ENCODE measurements around the gene TEN1. TPM values are rescaled to one million over a fixed set of nuclear protein-coding genes. Genes with fewer than 3 reads are reported as not detected.
"Not testable (repeated sequence)": the region's sequence is repeated elsewhere in the genome, so short reads cannot be mapped to it uniquely, and the experiment has no call there.

Gene TEN1
- total and polyA plus RNA-seq, 7 experiments from 2014 or later: 12.8 to 20.1 (median 13.8) TPM

- DNase-seq; H3K9me3 ChIP-seq (ENCODE audit: control insufficient read depth in 2 of 3, low read length in 3 of 3); H3K9me3 Mint-ChIP-seq; H3K27me3 ChIP-seq (ENCODE audit: control insufficient read depth in 2 of 2, insufficient read depth in 2 of 2, low read length in 2 of 2); ATAC-seq; H3K4me3 ChIP-seq (ENCODE audit: low read length); intact Hi-C loops (cut with micrococcal nuclease); H3K27me3 Mint-ChIP-seq; H3K4me1 ChIP-seq (ENCODE audit: control insufficient read depth in 2 of 2, insufficient read depth in 2 of 2, low read length in 2 of 2); H3K27ac ChIP-seq (ENCODE audit: low read depth, low read length); H3K4me3 Mint-ChIP-seq; POLR2A ChIA-PET: not testable (repeated sequence)
- H3K36me3 Mint-ChIP-seq: peaks cover 19 to 70% (median 25%) of the 10 kb centered on the region in 5 donors
- H3K4me1 Mint-ChIP-seq: peaks cover 3 to 18% (median 15%) of the 10 kb centered on the region in 7 donors
- CTCF ChIA-PET: interaction anchor here (0.6 kb wide), 1 partner anchor 10 kb away, joined by 3 read pairs; no protein-coding TSS in a partner anchor
- H3K27ac Mint-ChIP-seq: peak overlapping the region in 2 of 9 donors; percentile 63 to 68
- H3K36me3 ChIP-seq (ENCODE audit: control insufficient read depth in 2 of 3, insufficient read depth in 3 of 3, low read length in 3 of 3): peaks cover 22 to 97% (median 50%) of the 10 kb centered on the region in 3 experiments
These were observed 65.5 kb downstream of the TEN1 start for GRCh38 chr17:76044475-76045007.

GRCh38 chr17:76046064-76046463 is 67.0 kb downstream of the TEN1 start:
- DNase-seq (no peak), ATAC-seq (no peak)
- Histone ChIP-seq H3K36me3 (ENCODE audit: control insufficient read depth in 2 of 3, insufficient read depth in 3 of 3, low read length in 3 of 3) (peaks cover 20 to 97% (median 45%) of the 10 kb centered on the region in 3 experiments), H3K4me1 (ENCODE audit: control insufficient read depth in 2 of 2, insufficient read depth in 2 of 2, low read length in 2 of 2) (no peaks in the 10 kb centered on the region), H3K9me3 (ENCODE audit: control insufficient read depth in 2 of 3, low read length in 3 of 3) (no peaks in the 10 kb centered on the region), H3K27ac (ENCODE audit: low read depth, low read length) (no peak overlapping the region), H3K4me3 (ENCODE audit: low read length) (no peak overlapping the region), H3K27me3 (ENCODE audit: control insufficient read depth in 2 of 2, insufficient read depth in 2 of 2, low read length in 2 of 2) (no peaks in the 10 kb centered on the region)
- Mint-ChIP-seq H3K4me3 (no peak overlapping the region), H3K9me3 (no peaks in the 10 kb centered on the region), H3K4me1 (peaks cover 3 to 30% (median 25%) of the 10 kb centered on the region in 7 donors), H3K27me3 (no peaks in the 10 kb centered on the region), H3K36me3 (peaks cover 15 to 72% (median 24%) of the 10 kb centered on the region in 5 donors), H3K27ac (peak overlapping the region in 2 of 9 donors; percentile 9 to 45)
- ChIA-PET CTCF (no interaction called here), POLR2A (interaction anchor here (1.1 kb wide), 1 partner anchor 17 kb away, joined by 3 read pairs; no protein-coding TSS in a partner anchor)
- intact Hi-C loops (cut with micrococcal nuclease): no loop called here

GRCh38 chr17:76048025-76048605 is 69.1 kb downstream of the TEN1 start:
- no peaks in the 10 kb centered on the region for H3K27me3 Mint-ChIP-seq
- DNase-seq (no peak), ATAC-seq (no peak)
- peaks cover 4 to 33% (median 30%) of the 10 kb centered on the region in 7 donors for H3K4me1 Mint-ChIP-seq
- H3K9me3 Mint-ChIP-seq: no peaks in the 10 kb centered on the region
- Histone ChIP-seq H3K4me1 (ENCODE audit: control insufficient read depth in 2 of 2, insufficient read depth in 2 of 2, low read length in 2 of 2) (no peaks in the 10 kb centered on the region), H3K4me3 (ENCODE audit: low read length) (no peak overlapping the region), H3K27me3 (ENCODE audit: control insufficient read depth in 2 of 2, insufficient read depth in 2 of 2, low read length in 2 of 2) (no peaks in the 10 kb centered on the region), H3K36me3 (ENCODE audit: control insufficient read depth in 2 of 3, insufficient read depth in 3 of 3, low read length in 3 of 3) (peaks cover 18 to 93% (median 42%) of the 10 kb centered on the region in 3 experiments), H3K27ac (ENCODE audit: low read depth, low read length) (peak overlapping the region; percentile 53), H3K9me3 (ENCODE audit: control insufficient read depth in 2 of 3, low read length in 3 of 3) (no peaks in the 10 kb centered on the region)
- POLR2A ChIA-PET: interaction anchor here (0.6 kb wide), 1 partner anchor 16 kb away, joined by 3 read pairs; no protein-coding TSS in a partner anchor
- CTCF ChIA-PET: interaction anchor here (0.9 to 1.4 kb wide), 2 partner anchors 34 to 232 kb away, joined by 3 read pairs; no protein-coding TSS in a partner anchor
- H3K4me3 Mint-ChIP-seq: no peak overlapping the region
- intact Hi-C loops (cut with micrococcal nuclease): no loop called here
- peak overlapping the region; percentile 28 to 83 (median 79) for H3K27ac Mint-ChIP-seq
- H3K36me3 Mint-ChIP-seq: peaks cover 15 to 64% (median 24%) of the 10 kb centered on the region in 5 donors

GRCh38 chr17:76048711-76049110 is 69.7 kb downstream of the TEN1 start:
- ATAC-seq (peak; percentile 73), DNase-seq (peak in 5 of 9 donors; percentile 18 to 53 (median 27))
- Histone ChIP-seq H3K4me3 (ENCODE audit: low read length) (no peak overlapping the region), H3K4me1 (ENCODE audit: control insufficient read depth in 2 of 2, insufficient read depth in 2 of 2, low read length in 2 of 2) (no peaks in the 10 kb centered on the region), H3K9me3 (ENCODE audit: control insufficient read depth in 2 of 3, low read length in 3 of 3) (no peaks in the 10 kb centered on the region), H3K27me3 (ENCODE audit: control insufficient read depth in 2 of 2, insufficient read depth in 2 of 2, low read length in 2 of 2) (no peaks in the 10 kb centered on the region), H3K36me3 (ENCODE audit: control insufficient read depth in 2 of 3, insufficient read depth in 3 of 3, low read length in 3 of 3) (peaks cover 12 to 93% (median 42%) of the 10 kb centered on the region in 3 experiments), H3K27ac (ENCODE audit: low read depth, low read length) (peak overlapping the region; percentile 53)
- H3K27me3 Mint-ChIP-seq: no peaks in the 10 kb centered on the region
- no peaks in the 10 kb centered on the region for H3K9me3 Mint-ChIP-seq
- CTCF ChIA-PET: interaction anchor here (0.8 to 1.5 kb wide), 4 partner anchors 16 to 231 kb away, joined by 3 to 7 read pairs (median 6); no protein-coding TSS in a partner anchor
- peak overlapping the region in 8 of 9 donors; percentile 41 to 87 (median 79) for H3K27ac Mint-ChIP-seq
- POLR2A ChIA-PET: interaction anchor here (0.6 to 1.2 kb wide), 3 partner anchors 12 to 17 kb away, joined by 3 read pairs; no protein-coding TSS in a partner anchor
- peaks cover 19 to 59% (median 25%) of the 10 kb centered on the region in 5 donors for H3K36me3 Mint-ChIP-seq
- H3K4me1 Mint-ChIP-seq: peaks cover 7 to 34% (median 30%) of the 10 kb centered on the region in 7 donors
- intact Hi-C loops (cut with micrococcal nuclease): no loop called here
- H3K4me3 Mint-ChIP-seq: peak overlapping the region in 1 of 10 donors; percentile 26

GRCh38 chr17:76049239-76049638 is 70.2 kb downstream of the TEN1 start:
- no peaks in the 10 kb centered on the region for H3K9me3 ChIP-seq (ENCODE audit: control insufficient read depth in 2 of 3, low read length in 3 of 3)
- no peaks in the 10 kb centered on the region for H3K27me3 ChIP-seq (ENCODE audit: control insufficient read depth in 2 of 2, insufficient read depth in 2 of 2, low read length in 2 of 2)
- Mint-ChIP-seq H3K27me3 (no peaks in the 10 kb centered on the region), H3K4me1 (peaks cover 9 to 38% (median 30%) of the 10 kb centered on the region in 7 donors), H3K9me3 (no peaks in the 10 kb centered on the region), H3K27ac (peak overlapping the region; percentile 1 to 87 (median 79)), H3K4me3 (peak overlapping the region in 1 of 10 donors; percentile 26), H3K36me3 (peaks cover 22 to 59% (median 24%) of the 10 kb centered on the region in 5 donors)
- intact Hi-C loops (cut with micrococcal nuclease): no loop called here
- H3K36me3 ChIP-seq (ENCODE audit: control insufficient read depth in 2 of 3, insufficient read depth in 3 of 3, low read length in 3 of 3): peaks cover 8 to 93% (median 37%) of the 10 kb centered on the region in 3 experiments
- ChIA-PET CTCF (interaction anchor here (0.8 to 1.5 kb wide), 4 partner anchors 16 to 231 kb away, joined by 3 to 7 read pairs (median 6); no protein-coding TSS in a partner anchor), POLR2A (interaction anchor here (0.8 to 1.2 kb wide), 2 partner anchors 12 to 16 kb away, joined by 3 read pairs; no protein-coding TSS in a partner anchor)
- H3K27ac ChIP-seq (ENCODE audit: low read depth, low read length): peak overlapping the region; percentile 53
- H3K4me1 ChIP-seq (ENCODE audit: control insufficient read depth in 2 of 2, insufficient read depth in 2 of 2, low read length in 2 of 2): no peaks in the 10 kb centered on the region
- ATAC-seq: no peak
- no peak overlapping the region for H3K4me3 ChIP-seq (ENCODE audit: low read length)
- DNase-seq: no peak

GRCh38 chr17:76049836-76050537 is 70.9 kb downstream of the TEN1 start:
- Histone ChIP-seq H3K36me3 (ENCODE audit: control insufficient read depth in 2 of 3, insufficient read depth in 3 of 3, low read length in 3 of 3) (peaks cover 8 to 92% (median 30%) of the 10 kb centered on the region in 3 experiments), H3K27ac (ENCODE audit: low read depth, low read length) (peak overlapping the region; percentile 53)

More at GRCh38 chr17:76049836-76050537, 70.9 kb downstream of the TEN1 start:
- Mint-ChIP-seq H3K27ac (peak overlapping the region in 5 of 9 donors; percentile 55 to 81 (median 68)), H3K9me3 (no peaks in the 10 kb centered on the region), H3K4me1 (peaks cover 9 to 38% (median 30%) of the 10 kb centered on the region in 7 donors), H3K36me3 (peaks cover 19 to 53% (median 23%) of the 10 kb centered on the region in 5 donors), H3K4me3 (no peak overlapping the region), H3K27me3 (no peaks in the 10 kb centered on the region)
- ChIA-PET POLR2A (interaction anchor here (1.2 kb wide), 2 partner anchors 11 to 14 kb away, joined by 3 read pairs; no protein-coding TSS in a partner anchor), CTCF (interaction anchor here (1.0 to 1.7 kb wide), 4 partner anchors 31 to 230 kb away, joined by 3 to 7 read pairs (median 4); no protein-coding TSS in a partner anchor)
- intact Hi-C loops (cut with micrococcal nuclease): no loop called here
- no peaks in the 10 kb centered on the region for H3K4me1 ChIP-seq (ENCODE audit: control insufficient read depth in 2 of 2, insufficient read depth in 2 of 2, low read length in 2 of 2)
- no peak for DNase-seq
- ATAC-seq: no peak
- no peaks in the 10 kb centered on the region for H3K9me3 ChIP-seq (ENCODE audit: control insufficient read depth in 2 of 3, low read length in 3 of 3)
- no peak overlapping the region for H3K4me3 ChIP-seq (ENCODE audit: low read length)
- no peaks in the 10 kb centered on the region for H3K27me3 ChIP-seq (ENCODE audit: control insufficient read depth in 2 of 2, insufficient read depth in 2 of 2, low read length in 2 of 2)

All from naive thymus-derived CD4-positive, alpha-beta T cell (primary cell).